Measurements from ENCODE around the gene SPRYD4.

- no peak for TF ChIP-seq POLR2AphosphoS5 (IDR thresholded peaks at IDR 0.05; ENCODE audit: control insufficient read depth, insufficient read depth, low read depth, low read length)
- TF ChIP-seq ZNF695 (CRISPR knock-in tag; IDR thresholded peaks at IDR 0.05), result no peak
- no peak for TF ChIP-seq HDGF (IDR thresholded peaks at IDR 0.05)
- TF ChIP-seq, protein P1, sequence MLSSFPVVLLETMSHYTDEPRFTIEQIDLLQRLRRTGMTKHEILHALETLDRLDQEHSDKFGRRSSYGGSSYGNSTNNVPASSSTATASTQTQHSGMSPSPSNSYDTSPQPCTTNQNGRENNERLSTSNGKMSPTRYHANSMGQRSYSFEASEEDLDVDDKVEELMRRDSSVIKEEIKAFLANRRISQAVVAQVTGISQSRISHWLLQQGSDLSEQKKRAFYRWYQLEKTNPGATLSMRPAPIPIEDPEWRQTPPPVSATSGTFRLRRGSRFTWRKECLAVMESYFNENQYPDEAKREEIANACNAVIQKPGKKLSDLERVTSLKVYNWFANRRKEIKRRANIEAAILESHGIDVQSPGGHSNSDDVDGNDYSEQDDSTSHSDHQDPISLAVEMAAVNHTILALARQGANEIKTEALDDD (IDR thresholded peaks at IDR 0.05), result no peak
- no peak for TF ChIP-seq ZNF274 (IDR thresholded peaks at IDR 0.05; ENCODE audit: borderline replicate concordance, low read depth, low read length)
- TF ChIP-seq NFXL1 (CRISPR knock-in tag; IDR thresholded peaks at IDR 0.05), result no peak
- no peak for TF ChIP-seq E2F3 (CRISPR knock-in tag; IDR thresholded peaks at IDR 0.05)
- TF ChIP-seq POLR2A (conservative IDR thresholded peaks at IDR 0.05), result no peak
These were observed 18.1 kb upstream of the SPRYD4 start for GRCh38 chr12:56450241-56450640.

Measured in K562 (cell line).